GM19463 (cell line): ENCODE measurements around the gene NPEPL1.
"Not testable (repeated sequence)": the region's sequence is repeated elsewhere in the genome, so short reads cannot be mapped to it uniquely, and the experiment has no call there.

Experiments
- ATAC-seq: cut with Tn5 transposase; IDR thresholded peaks from one replicate; pipeline ENCODE4 v1.9.1; 2021; ENCODE audit warnings: mild to moderate bottlenecking, moderate library complexity; ENCODE audit not compliant: unreplicated experiment

NPEPL1 gene

GRCh38 chr20:58692579-58693225 lies at the start of gene NPEPL1:
Gene NPEPL1 (plus strand): TSS chr20:58692800. CDS start chr20:58692901, 101 bp downstream.
- peak; percentile 95 for ATAC-seq

- ATAC-seq: not testable (repeated sequence)
Measured at GRCh38 chr20:58642896-58643295, 49.7 kb upstream of the NPEPL1 start.

- no peak for ATAC-seq
Measured at GRCh38 chr20:58645412-58645968, 47.1 kb upstream of the NPEPL1 start.

- ATAC-seq: no peak
Measured at GRCh38 chr20:58646257-58646656, 46.3 kb upstream of the NPEPL1 start.

GRCh38 chr20:58646703-58647102 lies 45.9 kb upstream of the NPEPL1 start:
- ATAC-seq: no peak

GRCh38 chr20:58647162-58647795 lies 45.3 kb upstream of the NPEPL1 start:
- ATAC-seq: no peak

GRCh38 chr20:58647796-58648501 lies 44.7 kb upstream of the NPEPL1 start:
- no peak for ATAC-seq

- ATAC-seq: not testable (repeated sequence)
Measured at GRCh38 chr20:58648502-58648825, 44.1 kb upstream of the NPEPL1 start.

- ATAC-seq: no peak
Measured at GRCh38 chr20:58649288-58650180, 43.1 kb upstream of the NPEPL1 start.

GRCh38 chr20:58650181-58650775 lies 42.3 kb upstream of the NPEPL1 start:
- ATAC-seq: no peak

- ATAC-seq: peak; percentile 74
Measured at GRCh38 chr20:58650776-58651558, 41.6 kb upstream of the NPEPL1 start, which contains the start of gene STX16. Gene STX16 (plus strand): TSS chr20:58651283. CDS start chr20:58652007, 724 bp downstream.

- ATAC-seq: no peak
Measured at GRCh38 chr20:58651559-58651945, 41.0 kb upstream of the NPEPL1 start.

- ATAC-seq: peak; percentile 34
Measured at GRCh38 chr20:58651946-58652605, 40.5 kb upstream of the NPEPL1 start.

- no peak for ATAC-seq
Measured at GRCh38 chr20:58652606-58653294, 39.9 kb upstream of the NPEPL1 start.

GRCh38 chr20:58654337-58654736 lies 38.3 kb upstream of the NPEPL1 start:
- no peak for ATAC-seq

- no peak for ATAC-seq
Measured at GRCh38 chr20:58655328-58656107, 37.1 kb upstream of the NPEPL1 start.

GRCh38 chr20:58656831-58657230 lies 35.8 kb upstream of the NPEPL1 start:
- no peak for ATAC-seq

GRCh38 chr20:58657262-58657661 lies 35.3 kb upstream of the NPEPL1 start:
- no peak for ATAC-seq
